ENCODE data around the gene C10orf90. TPM values are rescaled to one million over a fixed set of nuclear protein-coding genes. Genes with fewer than 3 reads are reported as not detected.

C10orf90 gene
- total and polyA plus RNA-seq, 7 donors: 0.01 to 0.39 (median 0.07) TPM; not detected in 4

DNA sequence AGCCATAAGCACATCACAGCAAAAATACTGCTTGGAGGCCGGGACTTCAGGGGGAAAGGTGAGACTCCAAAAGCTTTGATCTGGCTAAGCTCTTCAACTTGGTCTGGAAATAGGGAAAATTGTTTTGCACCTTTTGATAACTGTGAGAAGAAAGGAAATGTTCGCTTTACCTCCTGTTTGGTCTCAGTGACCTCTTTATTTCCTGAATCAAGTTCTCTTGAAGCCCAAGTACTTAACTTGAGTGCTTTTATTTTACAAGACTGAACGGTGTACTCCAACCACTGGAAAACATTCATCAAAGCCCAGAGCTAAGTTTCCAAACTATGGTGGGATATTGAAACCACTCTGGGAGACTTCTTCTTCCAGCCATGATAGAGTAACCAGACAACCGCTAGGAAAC is 5.3 kb downstream of the C10orf90 start:
- H3K36me3 ChIP-seq (ENCODE audit: insufficient read depth in 1 of 2, low read depth in 1 of 2): no peaks in the 10 kb centered on the region
- no peak for DNase-seq
- intact Hi-C loops (cut with DNase I): no loop called here
- no peak overlapping the region for H3K27ac ChIP-seq
- no peaks in the 10 kb centered on the region for H3K27me3 ChIP-seq (ENCODE audit: insufficient read depth in 3 of 3, low read length in 2 of 3)
- no peaks in the 10 kb centered on the region for H3K9me3 ChIP-seq
- H3K4me1 ChIP-seq: no peaks in the 10 kb centered on the region
- TF ChIP-seq, protein P1, sequence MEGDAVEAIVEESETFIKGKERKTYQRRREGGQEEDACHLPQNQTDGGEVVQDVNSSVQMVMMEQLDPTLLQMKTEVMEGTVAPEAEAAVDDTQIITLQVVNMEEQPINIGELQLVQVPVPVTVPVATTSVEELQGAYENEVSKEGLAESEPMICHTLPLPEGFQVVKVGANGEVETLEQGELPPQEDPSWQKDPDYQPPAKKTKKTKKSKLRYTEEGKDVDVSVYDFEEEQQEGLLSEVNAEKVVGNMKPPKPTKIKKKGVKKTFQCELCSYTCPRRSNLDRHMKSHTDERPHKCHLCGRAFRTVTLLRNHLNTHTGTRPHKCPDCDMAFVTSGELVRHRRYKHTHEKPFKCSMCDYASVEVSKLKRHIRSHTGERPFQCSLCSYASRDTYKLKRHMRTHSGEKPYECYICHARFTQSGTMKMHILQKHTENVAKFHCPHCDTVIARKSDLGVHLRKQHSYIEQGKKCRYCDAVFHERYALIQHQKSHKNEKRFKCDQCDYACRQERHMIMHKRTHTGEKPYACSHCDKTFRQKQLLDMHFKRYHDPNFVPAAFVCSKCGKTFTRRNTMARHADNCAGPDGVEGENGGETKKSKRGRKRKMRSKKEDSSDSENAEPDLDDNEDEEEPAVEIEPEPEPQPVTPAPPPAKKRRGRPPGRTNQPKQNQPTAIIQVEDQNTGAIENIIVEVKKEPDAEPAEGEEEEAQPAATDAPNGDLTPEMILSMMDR (IDR thresholded peaks at IDR 0.05): no peak
- no peak overlapping the region for H3K4me3 ChIP-seq
- ATAC-seq: no peak
- WGBS, 3 donors: 84 to 89% (median 87%) methylated on average over 4 of the region's 4 CpGs

DNA sequence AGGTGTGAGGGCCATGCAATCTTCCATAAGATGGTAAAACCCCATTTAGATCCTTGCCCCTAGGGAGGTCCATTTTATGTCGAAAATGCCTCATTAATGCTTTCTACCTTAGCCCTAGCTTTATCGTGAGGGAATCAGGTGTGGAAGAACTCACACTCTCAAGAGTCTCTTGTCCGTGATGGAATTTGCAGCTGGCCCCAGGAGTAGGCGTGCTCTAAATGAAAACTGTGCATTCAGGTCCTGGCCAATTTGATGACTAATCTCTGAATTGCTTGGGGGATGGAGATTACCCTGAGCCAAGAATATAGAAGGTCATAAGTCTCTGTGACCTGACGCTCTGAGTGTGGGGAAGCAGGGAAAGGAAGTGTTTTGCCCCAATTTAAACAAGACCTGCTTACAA is 6.6 kb downstream of the C10orf90 start:
- ATAC-seq (peak in 2 of 4 donors; percentile 46 to 53), DNase-seq (no peak)
- Histone ChIP-seq H3K36me3 (ENCODE audit: insufficient read depth in 1 of 2, low read depth in 1 of 2) (no peaks in the 10 kb centered on the region), H3K9me3 (no peaks in the 10 kb centered on the region), H3K4me3 (no peak overlapping the region), H3K27ac (no peak overlapping the region), H3K4me1 (no peaks in the 10 kb centered on the region), H3K27me3 (ENCODE audit: insufficient read depth in 3 of 3, low read length in 2 of 3) (no peaks in the 10 kb centered on the region)
- intact Hi-C loops (cut with DNase I): no loop called here
- WGBS, 3 donors: 26 to 52% (median 40%) methylated on average over 5 of the region's 5 CpGs
- TF ChIP-seq, protein P1 (IDR thresholded peaks at IDR 0.05): no peak

DNA sequence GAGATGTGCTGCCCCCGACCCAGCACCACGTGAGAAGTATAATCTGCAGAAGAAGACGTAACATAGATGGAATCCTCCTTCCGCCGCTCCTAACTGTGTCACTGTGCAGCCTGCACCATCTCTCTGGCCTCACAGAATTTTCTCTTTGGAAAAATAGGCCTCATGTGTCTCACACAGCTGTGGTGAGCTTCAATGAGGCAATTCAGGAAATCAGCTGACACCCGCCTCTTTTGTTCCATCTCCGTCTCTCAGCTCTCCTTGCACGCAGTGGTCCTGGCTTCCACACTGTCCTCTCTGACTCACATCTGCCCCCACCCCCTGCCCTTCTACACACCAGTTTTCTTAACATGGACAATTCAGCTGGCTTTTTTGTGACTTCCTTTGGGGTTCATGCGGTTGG is 7.2 kb downstream of the C10orf90 start:
- TF ChIP-seq, protein P1 (IDR thresholded peaks at IDR 0.05): no peak

DNA sequence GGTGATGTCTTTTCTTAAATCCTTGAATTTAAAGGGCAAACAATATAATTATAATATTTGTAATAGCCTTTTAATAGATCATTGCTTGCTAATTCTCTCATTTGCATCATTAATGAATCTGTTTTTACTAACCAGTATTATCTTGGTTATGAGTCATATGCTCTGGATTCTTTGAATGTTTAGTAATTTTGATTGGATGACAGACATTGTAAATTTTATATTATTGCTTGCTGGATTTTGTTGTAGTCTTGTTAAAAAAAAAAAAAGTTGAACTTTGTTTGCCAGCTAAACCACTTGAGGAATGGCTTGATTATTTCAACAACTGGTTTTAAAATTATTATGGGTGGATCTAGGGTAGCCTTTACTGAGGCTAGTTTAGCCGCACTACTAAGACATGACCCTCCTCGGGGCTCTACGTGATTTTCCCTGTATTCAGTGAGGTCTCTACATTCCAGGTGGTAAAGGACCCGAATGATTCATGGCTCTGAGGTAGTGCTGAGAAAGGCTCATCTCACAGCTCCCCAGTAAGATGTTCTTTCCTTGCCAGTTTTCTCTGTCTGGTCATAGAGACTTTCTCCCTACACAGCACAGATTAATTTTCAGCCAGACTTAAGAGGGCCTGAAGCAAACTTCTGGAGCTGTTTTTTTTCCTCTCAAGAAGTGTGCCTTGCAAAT is 8.5 kb downstream of the C10orf90 start:
- H3K9me3 ChIP-seq: no peaks in the 10 kb centered on the region
- DNase-seq (no peak), ATAC-seq (no peak)
- WGBS, 3 donors: 62 to 75% (median 69%) methylated on average over 4 of the region's 4 CpGs
- no peak overlapping the region for H3K27ac ChIP-seq
- H3K27me3 ChIP-seq (ENCODE audit: insufficient read depth in 3 of 3, low read length in 2 of 3): no peaks in the 10 kb centered on the region
- H3K36me3 ChIP-seq (ENCODE audit: insufficient read depth in 1 of 2, low read depth in 1 of 2): no peaks in the 10 kb centered on the region
- H3K4me3 ChIP-seq: no peak overlapping the region
- TF ChIP-seq, protein P1 (IDR thresholded peaks at IDR 0.05): no peak
- intact Hi-C loops (cut with DNase I): no loop called here
- no peaks in the 10 kb centered on the region for H3K4me1 ChIP-seq

More for the DNA sequence above, 7.2 kb downstream of the C10orf90 start:
- ATAC-seq (peak; percentile 42 to 78 (median 75)), DNase-seq (peak; percentile 60 to 75)
- Histone ChIP-seq H3K27me3 (ENCODE audit: insufficient read depth in 3 of 3, low read length in 2 of 3) (no peaks in the 10 kb centered on the region), H3K9me3 (no peaks in the 10 kb centered on the region), H3K27ac (no peak overlapping the region), H3K36me3 (ENCODE audit: insufficient read depth in 1 of 2, low read depth in 1 of 2) (no peaks in the 10 kb centered on the region), H3K4me3 (no peak overlapping the region), H3K4me1 (no peaks in the 10 kb centered on the region)
- intact Hi-C loops (cut with DNase I): no loop called here
- 18 to 34% (median 25%) methylated on average over 9 of the region's 9 CpGs for WGBS, 3 donors

DNA sequence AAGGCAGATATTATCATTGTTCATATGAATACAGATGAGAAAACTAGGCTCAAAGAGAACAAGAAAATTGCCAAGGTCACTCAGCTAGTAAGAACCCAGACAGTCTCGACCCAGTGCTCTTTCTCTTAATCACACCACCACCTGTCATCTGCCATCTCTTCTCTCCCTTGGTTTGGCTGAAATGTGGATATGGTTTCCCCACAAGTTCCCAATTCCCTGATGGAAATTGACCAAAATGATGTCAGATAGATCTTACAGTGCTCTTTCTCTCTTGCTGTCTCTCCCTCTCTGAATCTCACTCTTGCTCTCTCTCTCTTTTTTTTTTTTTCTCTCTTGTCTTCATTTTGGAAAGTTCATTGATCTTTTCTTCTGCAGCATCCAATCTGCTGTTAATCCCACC is 9.1 kb downstream of the C10orf90 start:
- intact Hi-C loops (cut with DNase I): no loop called here
- WGBS, 3 donors: 19 to 33% (median 24%) methylated on average over 1 of the region's 1 CpG
- no peak overlapping the region for H3K4me3 ChIP-seq

More for the DNA sequence above, 9.1 kb downstream of the C10orf90 start:
- no peaks in the 10 kb centered on the region for H3K4me1 ChIP-seq
- DNase-seq: no peak
- no peaks in the 10 kb centered on the region for H3K36me3 ChIP-seq (ENCODE audit: insufficient read depth in 1 of 2, low read depth in 1 of 2)
- no peak overlapping the region for H3K27ac ChIP-seq
- TF ChIP-seq, protein P1 (IDR thresholded peaks at IDR 0.05): no peak
- no peak for ATAC-seq
- H3K9me3 ChIP-seq: no peaks in the 10 kb centered on the region
- H3K27me3 ChIP-seq (ENCODE audit: insufficient read depth in 3 of 3, low read length in 2 of 3): no peaks in the 10 kb centered on the region

Measured in psoas muscle (tissue), 8 donors.